AG10803 (cell line): ENCODE measurements around the gene TCP1.
A peak's percentile ranks its signal among the peaks of the same experiment; 100 is the strongest.
"Not testable (repeated sequence)": the region's sequence is repeated elsewhere in the genome, so short reads cannot be mapped to it uniquely, and the experiment has no call there.

Experiments used
- DNase-seq: peaks from one replicate; pipeline ENCODE4 v3.0.0; 2010; ENCODE audit warnings: low read depth
- H3K4me3 ChIP-seq: 2 replicates; pipeline ENCODE4 v1.5.1; 2011; ENCODE audit warnings: mild to moderate bottlenecking, low read length, control low read depth
- CTCF ChIP-seq: conservative IDR thresholded peaks from 2 replicates; pipeline ENCODE4 v1.5.1; 2011; ENCODE audit warnings: mild to moderate bottlenecking, low read length, control low read depth, inconsistent platforms

The TCP1 gene

DNA sequence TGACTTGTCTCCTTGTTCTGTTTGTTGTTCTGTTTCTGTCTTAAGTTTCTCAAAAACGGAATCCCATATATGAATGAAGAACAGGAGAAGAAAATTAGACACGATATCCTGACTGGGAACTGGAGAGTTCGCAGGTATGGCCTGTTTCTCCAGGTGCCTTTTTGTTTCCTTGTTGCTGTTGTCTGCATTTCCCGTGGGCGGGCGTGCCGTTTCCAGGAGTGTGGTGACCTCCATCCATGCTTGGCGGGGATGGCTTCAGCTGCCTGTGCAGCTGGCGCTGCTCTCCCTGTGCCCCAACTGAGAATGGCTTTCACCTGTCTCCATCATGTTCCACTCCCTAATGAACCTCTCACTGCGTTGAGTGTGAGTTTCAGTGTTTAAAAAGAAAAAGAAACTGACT, 15.1 kb upstream of the TCP1 start:
- DNase-seq: no peak
- no peak for TF ChIP-seq CTCF
- H3K4me3 ChIP-seq: no peak overlapping the region

DNA sequence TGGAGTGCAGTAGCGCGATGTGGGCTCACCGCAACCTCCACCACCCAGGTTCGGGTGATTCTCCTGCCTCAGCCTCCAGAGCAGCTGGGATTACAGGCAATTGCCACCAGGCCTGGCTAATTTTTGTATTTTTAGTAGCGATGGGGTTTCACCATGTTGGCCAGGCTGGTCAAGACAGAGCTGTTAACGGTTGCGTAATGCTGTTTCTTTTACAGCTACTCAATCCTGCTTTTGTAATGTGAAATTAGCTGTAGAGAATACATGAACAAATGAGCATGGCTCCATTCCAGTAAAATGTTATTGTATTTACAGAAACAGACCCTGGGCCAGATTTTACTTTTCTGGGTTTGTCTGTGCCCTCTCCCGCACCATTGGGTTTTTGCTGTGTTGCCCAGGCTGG, 12.5 kb upstream of the TCP1 start:
- no peak overlapping the region for H3K4me3 ChIP-seq
- DNase-seq: peak; percentile 9
- no peak for TF ChIP-seq CTCF

GRCh38 chr6:159800141-159800865, 10.9 kb upstream of the TCP1 start, which contains the start of gene PNLDC1:
Gene PNLDC1 (plus strand): TSS chr6:159800276. CDS start chr6:159800308, 32 bp downstream.
- no peak for TF ChIP-seq CTCF
- H3K4me3 ChIP-seq: no peak within 1 kb of the TSS
- DNase-seq: no peak

DNA sequence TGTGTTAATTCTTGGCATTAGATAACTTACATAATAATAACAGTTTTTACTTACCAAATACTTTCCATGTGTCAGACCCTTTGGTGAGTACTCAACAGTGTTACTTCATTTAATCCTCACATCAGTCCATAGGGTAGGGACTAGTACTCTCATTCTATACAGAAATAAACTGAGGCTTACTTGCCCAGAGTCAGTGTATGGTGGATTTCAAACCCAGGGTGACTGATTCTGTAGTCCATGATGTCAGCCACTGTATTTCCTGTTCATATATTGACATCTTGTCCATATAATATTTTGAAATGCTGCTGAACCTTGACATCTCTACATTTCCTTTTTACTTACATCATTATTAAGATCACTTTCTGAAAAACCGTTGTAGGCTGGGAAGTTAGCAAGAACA, 8.2 kb upstream of the TCP1 start:
- TF ChIP-seq CTCF: no peak
- H3K4me3 ChIP-seq: no peak overlapping the region
- no peak for DNase-seq

- not testable (repeated sequence) for DNase-seq
These were observed 5.6 kb upstream of the TCP1 start for GRCh38 chr6:159794976-159795375.

DNA sequence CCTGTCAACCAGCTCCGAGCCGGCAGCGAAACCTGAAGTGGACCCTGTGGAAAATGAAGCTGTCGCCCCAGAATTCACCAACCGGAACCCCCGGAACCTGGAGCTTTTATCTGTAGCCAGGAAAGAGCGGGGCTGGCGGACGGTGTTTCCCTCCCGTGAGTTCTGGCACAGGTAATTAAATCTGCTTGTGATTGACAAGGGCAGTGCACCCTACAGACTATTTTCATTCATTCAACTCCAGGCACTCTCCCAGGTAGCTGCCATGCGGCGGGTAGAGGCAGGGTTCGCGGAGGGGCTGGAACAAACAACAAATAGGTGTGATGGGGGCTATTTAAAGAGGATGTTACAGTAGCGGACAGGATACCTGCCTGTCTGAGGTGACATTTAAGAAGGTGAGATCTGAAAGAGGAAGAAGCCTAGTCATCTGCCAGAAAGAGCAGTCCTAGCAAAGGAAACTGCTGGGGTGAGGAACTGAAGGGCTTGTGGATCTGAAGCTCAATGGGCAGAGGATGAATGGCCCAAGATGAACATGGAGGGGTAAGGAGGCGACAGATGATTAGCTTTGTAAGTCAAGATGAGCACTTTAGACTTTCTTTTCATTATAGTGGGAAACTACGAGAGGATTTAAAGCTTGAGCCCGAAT, 1.7 kb upstream of the TCP1 start:
- no peak for TF ChIP-seq CTCF
- DNase-seq: no peak
- H3K4me3 ChIP-seq: peak overlapping the region; percentile 89

More at GRCh38 chr6:159794976-159795375, 5.6 kb upstream of the TCP1 start:
- not testable (repeated sequence) for H3K4me3 ChIP-seq

- H3K4me3 ChIP-seq: peak within 1 kb of the TSS; percentile 93
- TF ChIP-seq CTCF: no peak
- peak; percentile 99 for DNase-seq
These were observed 950 bp upstream of the TCP1 start, which contains the start of gene MRPL18 for GRCh38 chr6:159790149-159790955. Gene MRPL18 (plus strand): TSS chr6:159790467. CDS start chr6:159790588, 121 bp downstream.
